ENCODE data around the gene GNG7.
"Not testable (repeated sequence)": the region's sequence is repeated elsewhere in the genome, so short reads cannot be mapped to it uniquely, and the experiment has no call there.

GNG7 gene

DNA sequence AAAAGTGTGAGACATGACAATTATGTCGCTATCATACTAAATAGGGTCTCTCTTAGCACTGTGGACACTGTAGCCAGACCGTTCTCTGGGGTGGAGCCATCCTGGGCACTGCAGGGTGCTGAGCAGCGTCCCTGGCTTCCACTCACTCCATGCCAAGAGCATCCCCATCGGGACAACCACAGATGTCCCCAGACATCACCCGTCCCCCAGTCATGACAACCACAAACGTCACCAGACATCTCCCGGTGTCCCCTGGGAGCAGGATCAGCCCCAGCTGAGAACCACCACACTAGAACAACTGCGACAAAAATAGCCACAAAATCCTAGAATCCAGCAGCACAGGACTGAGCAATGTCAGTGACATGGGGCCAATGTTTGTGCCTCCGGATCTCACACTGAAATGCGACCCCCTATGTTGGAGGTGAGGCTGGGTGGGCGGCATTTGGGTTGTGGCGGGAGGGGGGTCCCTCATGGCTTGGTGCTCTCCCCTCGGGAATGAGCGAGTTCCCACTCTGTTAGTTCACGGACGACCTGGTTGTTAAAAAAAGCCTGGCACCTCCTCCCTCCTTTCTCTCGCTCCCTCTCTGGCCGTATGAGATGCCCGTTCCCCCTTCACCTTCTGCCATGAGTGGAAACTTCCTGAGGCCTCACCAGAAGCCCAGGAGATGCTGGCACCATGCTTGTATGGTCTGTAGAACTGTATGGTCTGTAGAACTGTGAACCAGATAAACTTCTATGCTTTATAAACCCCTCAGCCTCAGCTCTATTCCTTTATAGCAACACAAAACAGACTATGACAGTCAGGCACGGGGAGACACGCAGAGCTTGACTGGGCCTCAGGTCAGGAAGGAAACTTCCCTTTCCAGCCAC lies 132.7 kb downstream of the GNG7 start:
- DNase-seq = no peak

DNA sequence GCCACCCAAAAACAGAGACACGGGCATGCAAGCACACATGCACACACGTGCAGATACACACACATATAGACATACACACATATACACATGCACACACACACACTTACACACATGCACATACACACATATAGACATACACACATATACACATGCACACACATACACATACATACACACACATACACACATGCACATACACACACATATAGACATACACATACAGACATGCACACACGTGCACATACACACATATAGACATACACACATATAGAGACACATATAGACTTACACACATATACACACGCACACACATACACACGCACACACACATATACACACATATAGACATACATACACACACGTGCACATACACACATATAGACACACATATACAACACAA lies 134.5 kb downstream of the GNG7 start:
- no peak for DNase-seq

DNA sequence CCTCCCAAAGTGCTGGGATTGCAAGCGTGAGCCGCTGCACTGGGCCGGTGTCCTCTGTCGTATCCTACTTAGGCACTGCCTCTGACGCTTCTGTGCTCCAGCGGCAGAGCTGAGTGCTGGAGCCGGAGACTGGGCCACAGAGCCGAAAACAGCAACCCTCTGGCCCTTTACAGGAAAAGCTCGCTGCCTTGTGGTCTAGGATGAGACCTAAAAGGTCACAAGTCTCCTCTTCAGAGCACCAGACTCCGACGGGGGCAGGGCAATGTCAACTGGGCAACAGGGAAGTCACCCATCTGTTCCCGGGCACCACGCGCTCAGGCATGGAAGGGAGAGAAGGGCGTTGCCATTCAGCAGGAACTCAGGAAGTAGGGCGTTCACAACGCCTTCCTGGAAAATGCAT lies 134.9 kb downstream of the GNG7 start:
- peak; percentile 59 for DNase-seq

DNA sequence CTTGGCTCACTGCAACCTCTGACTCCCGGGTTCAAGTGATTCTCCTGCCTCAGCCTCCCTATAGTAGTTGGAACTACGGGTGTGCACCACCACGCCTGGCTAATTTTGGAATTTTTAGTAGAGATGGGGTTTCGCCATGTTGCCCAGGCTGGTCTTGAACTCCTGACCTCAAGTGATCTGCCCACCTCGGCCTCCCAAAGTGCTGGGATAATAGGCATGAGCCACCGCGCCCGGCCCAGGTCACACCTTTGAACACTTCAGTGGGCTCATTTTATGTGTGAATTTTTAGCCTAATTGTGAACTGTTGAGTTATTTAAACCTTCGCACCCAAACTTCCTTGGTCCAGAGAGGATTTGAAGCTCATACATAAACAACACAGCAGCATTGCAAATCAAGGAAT lies 138.9 kb downstream of the GNG7 start:
- not testable (repeated sequence) for DNase-seq

DNA sequence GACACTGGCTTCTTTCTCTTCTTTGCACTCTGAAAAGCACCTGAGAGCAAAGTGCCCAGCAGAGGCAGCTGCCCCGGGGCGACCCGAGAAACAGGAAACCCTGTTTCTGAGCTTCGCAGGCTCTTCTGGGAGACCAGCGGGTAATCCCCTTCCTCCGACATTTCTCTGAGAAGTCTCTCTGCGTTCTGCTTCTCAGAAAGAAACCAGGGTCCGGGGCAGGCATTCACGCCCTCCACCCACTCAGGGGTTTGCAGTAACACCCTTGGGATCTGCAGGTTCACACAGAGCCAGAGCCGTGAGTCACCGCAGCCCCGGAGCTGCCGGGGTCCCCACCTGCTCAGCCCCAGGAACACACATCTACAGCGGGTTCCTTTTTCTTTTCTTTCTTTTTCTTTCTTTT lies 140.6 kb downstream of the GNG7 start:
- DNase-seq = no peak

DNA sequence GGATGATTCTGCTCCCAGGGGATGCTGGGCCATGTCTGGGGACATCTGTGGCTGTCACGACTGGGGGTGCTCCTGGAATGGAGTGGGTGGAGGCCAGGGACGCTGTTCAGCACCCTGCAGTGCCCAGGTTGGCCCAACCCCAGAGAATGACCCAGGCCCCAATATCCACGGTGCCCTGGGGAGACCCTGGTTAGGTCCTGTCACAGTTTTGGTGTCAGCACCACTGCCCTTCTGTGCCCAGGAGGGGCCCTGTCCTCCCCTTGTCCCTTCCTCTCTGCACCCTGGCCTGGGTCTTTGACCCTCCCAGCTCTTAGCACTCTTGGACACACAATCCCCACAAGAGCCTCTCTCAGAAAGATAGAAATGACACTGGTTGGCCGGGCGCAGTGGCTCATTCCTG lies 141.3 kb downstream of the GNG7 start:
- DNase-seq = no peak

DNA sequence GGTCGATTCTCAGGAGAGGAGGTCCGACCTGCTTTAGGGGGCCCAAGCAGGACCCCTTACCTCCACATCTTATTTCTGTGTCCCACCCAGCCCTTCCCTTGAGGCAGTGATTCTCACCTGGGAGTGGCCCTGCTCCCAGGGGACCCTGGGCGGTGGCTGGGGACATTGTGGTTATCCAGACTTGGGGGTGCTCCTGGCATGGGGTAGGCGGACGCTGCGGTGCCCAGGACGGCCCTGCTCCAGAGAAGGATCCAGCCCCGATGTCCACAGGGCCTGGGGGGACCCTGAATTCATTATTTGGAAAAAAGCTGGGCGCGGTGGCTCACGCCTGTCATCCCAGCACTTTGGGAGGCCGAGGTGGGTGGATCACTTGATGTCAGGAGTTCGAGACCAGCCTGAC lies 142.1 kb downstream of the GNG7 start:
- no peak for DNase-seq

DNA sequence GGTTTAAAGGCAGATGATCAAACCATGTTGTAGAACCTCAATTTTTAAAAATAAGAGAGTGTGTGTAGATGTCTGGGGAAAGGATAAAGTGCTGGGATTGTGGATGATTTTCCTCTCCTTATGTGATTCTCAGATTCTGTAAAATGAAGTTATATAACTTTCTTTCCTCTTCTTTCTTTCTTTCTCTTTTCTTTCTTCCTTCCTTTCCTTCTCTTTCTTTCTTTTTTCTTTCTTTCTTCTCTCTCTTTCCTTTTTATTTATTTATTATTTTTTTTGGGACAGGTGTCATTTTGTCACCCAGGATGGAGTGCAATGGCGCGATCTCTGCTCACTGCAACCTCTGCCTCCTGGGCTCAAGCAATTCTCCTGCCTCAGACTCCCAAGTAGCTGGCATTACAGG lies 144.0 kb downstream of the GNG7 start:
- DNase-seq = no peak

DNA sequence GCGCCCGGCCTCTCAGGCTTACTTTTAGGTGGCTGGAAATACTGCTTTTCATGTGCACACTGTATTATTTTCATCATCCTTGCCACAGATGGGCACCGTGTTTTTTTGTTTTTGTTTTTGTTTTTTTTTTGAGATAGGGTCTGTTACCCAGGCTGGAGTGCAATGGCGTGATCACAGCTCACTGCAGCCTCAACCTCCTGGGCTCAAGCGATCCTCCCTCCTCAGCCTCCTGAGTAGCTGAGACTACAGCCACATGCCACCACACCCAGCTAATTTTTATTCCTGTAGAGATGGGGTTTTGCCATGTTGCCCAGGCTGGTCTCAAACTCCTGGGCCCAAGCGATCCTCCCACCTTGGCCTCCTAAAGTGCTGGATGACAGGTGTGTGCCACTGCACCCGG lies 144.4 kb downstream of the GNG7 start:
- not testable (repeated sequence) for DNase-seq

DNA sequence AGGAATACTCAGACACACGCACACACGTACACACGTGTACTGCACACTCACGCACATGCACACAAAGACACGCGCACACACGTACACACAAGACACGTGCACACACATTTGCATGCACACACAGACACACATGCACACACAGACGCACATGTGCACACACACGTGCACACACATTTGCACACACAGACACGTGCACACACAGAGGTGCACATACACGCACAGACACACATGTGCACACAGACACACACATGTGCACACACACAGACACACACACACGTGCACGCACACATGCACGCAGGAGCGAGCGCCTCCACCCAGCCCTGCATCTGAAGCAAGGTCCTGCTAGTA lies 145.4 kb downstream of the GNG7 start:
- no peak for DNase-seq

DNA sequence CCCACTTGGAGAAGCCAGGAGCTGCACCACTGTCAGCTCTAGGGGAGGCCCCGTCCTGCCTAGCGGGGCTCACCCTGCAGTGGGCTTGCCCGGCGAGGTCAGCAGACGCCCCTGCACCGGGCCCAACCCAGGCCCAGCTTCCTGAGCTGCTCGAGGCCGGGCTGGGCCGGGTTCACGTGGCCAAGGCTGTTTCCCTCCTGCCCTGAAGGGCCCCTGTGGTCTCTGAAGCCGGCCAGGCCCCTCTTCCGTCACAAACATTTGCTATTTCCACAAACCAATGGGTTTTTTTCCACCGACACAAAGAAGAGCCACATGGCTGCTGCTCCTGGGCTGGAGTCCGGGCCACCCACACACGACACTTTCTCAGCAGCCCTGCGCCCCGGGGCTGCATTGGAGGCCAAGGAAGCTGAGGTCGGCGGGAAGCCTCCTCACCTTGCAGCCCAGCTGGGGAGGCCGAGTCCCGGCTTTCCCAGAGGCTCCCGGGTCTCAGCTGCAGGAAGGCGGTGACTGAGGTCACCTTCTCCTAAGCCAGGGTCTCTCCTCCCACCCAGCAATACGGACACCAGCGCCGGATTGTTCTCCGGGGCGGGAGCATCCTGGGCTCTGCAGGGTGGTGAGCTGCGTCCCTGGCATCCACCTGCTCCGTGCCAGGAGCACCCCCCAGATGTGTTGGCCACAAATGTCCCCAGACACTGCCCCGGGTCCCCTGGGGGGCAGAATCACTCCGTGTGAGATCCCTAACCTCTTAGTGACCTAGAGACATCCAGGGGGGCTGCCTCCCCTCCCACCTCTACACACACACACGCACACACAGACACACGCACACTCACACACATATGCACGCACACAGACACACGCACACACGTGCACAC lies 146.0 kb downstream of the GNG7 start:
- no peak for DNase-seq

DNA sequence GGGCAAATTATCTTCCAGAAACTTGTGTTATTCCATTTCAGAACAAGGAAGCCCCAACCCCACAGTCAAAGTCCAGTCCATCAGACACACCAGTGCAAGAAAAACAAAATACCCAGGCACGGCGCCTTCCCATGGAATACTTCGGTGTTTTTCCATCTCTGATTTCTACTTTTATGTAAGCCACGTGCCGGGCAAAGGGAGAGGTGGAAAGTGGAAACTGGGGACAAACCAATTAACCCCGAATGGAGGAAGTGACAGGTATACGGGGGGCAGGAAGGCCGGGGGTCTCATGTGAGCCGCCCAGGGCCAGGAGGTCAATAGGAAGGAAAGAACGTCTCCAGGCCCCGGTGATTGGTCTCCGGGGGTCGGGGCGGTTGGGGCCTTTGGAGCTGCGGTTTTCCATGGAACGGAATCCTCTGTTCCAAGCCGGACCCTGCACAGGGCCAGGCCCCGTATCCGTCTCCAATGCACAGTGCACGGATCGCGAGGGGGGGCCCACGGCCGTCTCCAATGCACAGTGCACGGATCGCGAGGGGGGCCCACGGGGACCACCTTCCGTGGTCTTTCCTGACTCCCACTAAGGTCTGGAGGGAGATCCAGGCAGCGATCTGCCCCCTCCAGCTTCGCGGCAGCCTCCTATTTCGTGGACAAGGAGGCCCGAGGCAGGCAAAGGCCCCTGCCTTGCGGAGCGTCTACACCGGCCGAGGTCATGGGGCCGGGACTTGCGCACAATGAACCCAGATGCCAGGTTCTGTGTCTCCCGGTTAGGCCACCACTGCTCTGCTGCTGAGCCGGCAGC lies 146.9 kb downstream of the GNG7 start:
- no peak for DNase-seq

DNA sequence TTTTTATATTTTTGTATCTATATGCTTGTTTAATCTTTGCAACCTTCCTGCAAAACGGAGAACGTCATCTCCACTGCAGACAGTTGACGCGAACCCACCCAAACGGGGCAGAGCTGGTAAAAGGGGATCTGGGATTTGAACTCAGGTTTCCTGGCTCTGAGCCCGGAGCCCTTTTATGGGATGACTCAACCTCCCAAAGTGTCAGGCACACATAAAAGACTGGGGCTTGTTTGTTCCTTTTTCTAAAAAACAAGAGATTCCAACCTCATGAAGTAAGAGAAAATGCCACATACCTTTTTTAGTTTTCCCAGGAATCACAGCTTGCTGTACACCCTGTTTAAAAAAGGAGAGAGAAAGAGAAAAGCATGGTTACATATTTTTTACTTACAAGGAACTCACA lies 147.6 kb downstream of the GNG7 start:
- DNase-seq = no peak

DNA sequence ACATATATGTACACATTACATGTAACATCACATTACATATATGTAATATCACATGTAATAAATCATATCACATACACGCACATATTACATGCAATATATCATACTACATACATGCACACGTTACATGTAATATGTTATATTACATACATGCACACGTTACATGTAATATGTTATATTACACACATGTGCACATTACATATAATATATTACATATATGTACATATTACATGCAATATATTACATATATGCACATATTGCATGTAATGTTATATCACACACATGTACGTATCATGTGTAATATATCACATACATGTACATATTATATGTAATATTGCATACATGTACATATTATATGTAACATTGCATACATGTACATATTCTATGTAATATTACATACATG lies 149.0 kb downstream of the GNG7 start:
- DNase-seq = no peak

DNA sequence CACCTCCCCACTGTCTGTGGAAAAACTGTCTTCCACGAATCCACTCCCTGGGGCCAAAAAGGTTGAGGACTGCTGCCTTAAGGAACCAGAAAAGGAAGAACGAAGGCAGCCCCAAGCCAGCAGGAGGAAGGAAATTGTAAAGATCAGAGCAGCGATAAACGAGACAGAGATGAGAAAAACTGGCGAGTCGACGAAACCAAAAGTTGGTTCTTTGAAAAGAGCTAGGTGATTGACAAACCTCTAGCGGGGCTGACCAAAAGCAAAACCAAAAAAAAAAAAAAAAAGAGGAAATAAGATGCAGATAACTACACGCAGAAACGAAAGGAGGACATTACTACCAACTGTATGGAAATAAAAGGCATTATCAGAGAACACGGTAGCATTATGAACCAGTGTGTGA lies 149.6 kb downstream of the GNG7 start:
- DNase-seq = no peak

DNA sequence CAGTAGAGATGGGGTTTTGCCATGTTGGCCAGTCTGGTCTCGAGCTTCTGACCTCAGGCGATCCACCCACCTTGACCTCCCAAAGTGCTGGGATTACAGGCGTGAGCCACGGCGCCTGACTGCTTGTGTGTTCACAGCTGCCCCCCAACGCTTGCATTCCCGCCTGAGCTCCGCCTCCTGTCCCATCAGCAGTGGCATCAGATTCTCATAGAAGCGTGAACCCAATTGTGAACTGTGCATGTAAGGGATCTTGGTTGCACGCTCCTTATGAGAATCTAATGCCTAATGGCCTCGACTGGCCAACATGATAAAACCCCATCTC lies 150.7 kb downstream of the GNG7 start:
- no peak for DNase-seq

DNA sequence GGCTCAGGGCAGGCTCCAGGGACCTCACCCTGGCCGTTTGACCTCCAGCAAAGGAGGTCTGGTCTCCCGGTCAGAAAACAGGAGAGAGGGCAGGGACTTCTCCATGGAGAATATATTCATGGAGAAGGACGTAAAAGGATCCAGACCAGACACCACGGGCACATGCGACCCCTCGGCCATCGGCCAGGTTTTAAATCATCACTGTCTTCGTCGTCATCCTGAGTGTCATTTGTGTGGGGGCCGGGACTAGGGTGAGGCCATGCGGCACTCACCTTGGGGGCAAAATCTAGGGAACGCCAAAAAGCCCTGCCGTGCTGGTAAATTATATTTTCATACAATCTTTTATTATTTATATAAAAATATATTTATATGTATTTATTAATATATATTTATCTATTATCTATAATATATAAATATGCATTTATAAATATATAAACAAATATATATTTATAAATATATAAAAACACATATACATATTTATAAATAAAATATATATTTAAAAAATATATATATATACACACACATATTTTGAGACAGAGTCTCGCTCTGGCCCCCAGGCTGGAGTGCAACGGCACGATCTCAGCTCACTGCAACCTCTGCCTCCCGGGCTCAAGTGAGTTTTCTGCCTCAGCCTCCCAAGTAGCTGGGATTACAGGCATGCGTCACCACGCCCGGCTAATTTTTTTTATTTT lies 151.2 kb downstream of the GNG7 start:
- DNase-seq = peak; percentile 66

DNA sequence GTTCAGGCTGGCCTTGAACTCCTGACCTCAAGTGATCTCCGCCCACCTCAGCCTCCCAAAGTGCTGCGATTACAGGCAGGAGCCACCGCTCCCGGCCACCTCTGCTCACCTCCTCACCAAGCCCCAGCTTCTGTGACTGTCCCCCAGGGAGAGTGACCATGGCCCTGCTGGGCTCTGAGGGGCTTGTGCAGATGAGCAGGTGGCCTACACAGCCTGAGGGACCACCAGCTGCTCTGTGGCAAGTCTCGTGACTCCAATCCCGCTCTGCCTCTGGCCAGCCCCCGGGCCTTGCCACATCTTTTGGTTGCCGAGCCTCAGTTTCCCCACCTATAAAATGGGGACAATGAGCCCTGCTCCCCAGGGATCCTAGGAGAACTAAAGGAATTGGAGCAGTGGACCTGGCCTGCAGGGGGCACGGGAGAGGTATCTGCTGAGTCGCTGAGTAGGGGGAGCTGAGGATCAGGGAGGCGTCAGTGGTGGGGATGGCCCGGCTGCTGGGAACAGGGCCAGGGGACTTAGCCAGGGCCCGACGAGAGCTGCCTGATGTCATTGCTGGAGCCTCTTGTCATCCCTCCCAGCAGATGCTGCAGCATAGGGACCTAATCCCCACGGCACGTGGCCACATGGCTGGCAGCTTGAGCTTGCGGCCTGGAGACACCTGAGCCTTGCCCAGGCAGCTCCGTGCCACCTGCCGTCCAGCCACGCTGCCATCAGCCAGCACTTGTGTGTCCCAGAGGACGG lies 151.9 kb downstream of the GNG7 start:
- peak; percentile 96 for DNase-seq

DNA sequence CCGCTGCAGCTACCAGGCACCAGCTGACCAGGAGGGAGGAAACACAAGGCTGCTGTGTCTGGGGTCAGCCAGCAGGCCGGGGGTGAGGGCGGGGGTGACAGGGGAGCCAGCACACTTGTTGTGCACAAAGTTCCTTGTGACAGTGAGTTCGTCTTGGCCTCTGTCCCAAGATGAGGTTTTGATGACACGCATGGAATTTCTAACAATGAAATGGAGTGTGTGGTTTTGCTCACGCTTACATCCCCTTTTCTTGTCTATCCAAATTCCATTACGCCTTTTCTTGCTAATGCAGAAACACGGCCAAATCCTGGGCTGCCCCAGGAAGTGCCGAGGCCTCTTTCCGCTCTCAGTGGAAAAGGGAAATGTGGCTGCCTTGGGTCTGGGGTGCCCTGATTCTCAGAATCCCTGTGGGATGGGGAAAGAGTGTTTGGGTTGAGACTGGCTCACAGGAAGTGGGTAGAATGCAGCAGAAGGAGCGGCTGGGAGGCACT lies 152.7 kb downstream of the GNG7 start:
- no peak for DNase-seq

DNA sequence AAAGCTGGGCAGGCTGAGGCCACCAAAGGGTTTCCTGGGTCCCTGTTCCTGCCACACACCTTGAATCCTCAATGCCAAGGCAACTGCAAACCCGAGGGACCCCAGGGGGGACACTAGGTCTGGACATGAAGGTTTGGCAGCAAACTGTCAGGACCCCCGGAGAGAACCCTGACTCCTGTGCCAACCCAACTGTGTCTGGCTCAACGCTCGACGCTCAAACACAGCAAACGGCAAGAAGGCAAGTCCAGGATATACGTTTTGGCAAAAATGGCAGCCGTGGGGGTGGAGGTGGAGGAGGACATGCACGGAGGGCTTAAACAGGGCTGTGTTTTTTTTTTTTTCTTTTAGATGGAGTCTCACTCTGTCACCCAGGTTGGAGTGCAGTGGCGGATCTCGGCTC lies 153.5 kb downstream of the GNG7 start:
- DNase-seq = no peak

DNA sequence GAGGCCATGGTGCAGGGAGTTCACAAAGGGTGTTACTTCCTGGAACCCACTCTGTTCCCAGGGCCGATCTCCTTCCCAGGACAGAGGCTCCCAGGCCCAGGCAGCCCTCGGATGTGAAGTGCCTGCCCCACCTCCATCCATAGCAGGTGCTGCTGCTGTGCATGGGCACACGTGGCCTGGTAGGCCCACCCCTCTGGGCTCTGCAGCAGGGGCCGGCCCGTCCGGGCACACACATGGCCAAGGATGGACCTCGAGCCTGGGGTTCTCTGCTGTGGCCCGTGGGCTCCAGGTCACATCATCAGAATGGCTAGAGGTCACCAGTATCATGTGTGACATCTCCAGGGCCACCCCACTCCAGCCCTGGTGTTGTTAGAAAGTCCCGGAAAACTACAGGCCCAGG lies 154.8 kb downstream of the GNG7 start:
- no peak for DNase-seq

DNA sequence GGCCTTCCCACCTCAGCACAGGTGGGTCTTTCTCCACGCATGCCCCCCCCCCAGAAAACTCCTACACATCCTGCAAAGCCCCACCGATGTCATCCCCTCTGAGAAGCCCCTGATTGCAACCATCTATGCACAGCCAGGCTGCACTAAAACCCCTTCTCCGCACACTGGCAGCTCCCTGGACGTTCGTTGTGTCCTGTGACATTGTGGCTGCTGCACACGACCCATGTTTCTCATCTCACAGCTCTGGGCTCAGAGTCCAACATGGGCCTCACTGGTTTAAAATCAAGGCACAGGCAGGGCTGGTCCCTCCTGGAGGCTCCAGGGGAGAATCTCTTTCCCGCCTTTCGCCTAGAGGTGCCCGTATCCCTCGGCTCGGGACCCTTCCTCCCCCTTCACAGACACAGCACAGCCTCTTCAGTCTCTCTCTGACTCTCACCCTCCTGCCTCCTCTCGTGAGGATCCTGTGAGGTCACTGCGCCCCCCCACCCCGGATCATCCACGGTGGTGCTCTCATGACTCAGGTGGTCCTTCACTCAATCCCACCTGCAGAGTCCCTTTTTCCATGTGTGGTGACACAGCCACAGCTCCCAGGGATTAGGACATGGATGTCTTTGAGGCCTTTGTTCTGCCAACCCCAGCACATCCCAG lies 155.3 kb downstream of the GNG7 start:
- DNase-seq = no peak
